ENCODE data around the gene CEP164.

The CEP164 gene

DNA sequence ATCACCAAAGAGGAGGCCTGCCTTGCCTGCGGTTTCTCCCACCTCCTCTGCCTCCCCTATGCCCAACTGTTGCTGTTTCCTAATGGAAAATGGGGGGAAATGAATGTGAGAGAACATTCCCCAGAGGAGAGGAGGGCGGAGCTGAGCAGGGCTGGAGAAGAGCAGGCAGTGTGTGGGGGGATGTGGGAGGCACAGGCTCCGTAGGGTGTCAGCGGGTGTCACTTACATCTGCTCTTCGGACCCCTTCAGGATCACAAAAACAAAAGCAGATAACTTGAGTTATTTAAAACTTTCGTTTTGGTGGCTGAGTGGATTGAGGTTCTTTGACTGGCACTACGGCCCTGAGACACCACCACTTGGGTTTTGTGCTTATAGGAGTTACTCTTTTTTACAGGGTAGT, 93.8 kb downstream of the CEP164 start:
- no peak for DNase-seq (ENCODE audit: low spot score)

DNA sequence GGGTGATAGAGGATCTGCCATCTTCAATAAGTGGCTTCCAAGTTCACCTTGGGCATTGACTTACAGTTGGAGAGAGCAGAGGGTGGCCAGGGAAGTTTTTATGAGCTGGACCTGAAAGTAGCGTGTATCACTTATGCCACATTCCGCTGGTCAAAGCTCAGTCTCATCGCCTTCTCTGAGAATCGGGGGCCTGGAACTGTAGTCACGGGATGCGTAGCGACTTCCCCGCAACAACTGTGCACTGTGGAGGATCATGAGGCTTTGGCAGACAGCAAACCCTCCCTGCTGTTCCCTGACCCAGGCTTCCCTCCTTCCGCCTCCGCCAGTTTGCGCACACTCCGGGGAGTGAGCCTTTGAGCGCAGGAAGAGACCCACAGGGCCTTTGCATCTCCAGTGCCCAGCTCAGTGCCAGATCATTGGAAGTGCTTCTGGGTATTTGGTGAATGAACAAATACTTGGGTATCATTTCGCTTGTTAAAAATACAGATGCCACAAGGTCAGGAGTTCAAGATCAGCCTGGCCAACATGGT, 95.5 kb downstream of the CEP164 start:
- DNase-seq (ENCODE audit: low spot score) = no peak

GRCh38 chr11:117424781-117425180, 97.1 kb downstream of the CEP164 start:
- no peak for DNase-seq (ENCODE audit: low spot score)

GRCh38 chr11:117425679-117426296, 98.1 kb downstream of the CEP164 start:
- DNase-seq (ENCODE audit: low spot score) = no peak

DNA sequence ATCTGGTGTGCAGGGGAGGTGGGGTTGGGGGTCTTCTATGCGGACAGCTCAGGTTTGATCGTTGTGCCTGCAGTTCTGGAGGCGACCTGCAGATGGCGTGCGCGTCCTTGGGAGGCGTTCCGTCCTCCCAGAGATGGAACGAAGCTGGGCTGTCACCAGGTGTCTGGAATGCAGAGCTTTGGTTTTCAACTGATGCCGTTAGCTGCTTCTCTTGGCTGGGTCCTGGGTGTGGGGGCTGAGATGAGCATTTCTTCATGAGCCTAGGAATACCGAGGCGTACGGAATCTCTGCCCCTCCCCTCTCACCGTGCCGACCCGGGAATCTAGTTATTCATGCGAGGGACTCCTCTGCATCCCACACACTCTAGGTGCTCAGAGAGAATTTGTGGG, 98.6 kb downstream of the CEP164 start:
- DNase-seq (ENCODE audit: low spot score) = peak; percentile 88

GRCh38 chr11:117426941-117427340, 99.3 kb downstream of the CEP164 start:
- DNase-seq (ENCODE audit: low spot score) = no peak

- no peak for DNase-seq (ENCODE audit: low spot score)
Observed at GRCh38 chr11:117427356-117427874, 99.8 kb downstream of the CEP164 start.

GRCh38 chr11:117428186-117428855, 100.7 kb downstream of the CEP164 start:
- no peak for DNase-seq (ENCODE audit: low spot score)

DNA sequence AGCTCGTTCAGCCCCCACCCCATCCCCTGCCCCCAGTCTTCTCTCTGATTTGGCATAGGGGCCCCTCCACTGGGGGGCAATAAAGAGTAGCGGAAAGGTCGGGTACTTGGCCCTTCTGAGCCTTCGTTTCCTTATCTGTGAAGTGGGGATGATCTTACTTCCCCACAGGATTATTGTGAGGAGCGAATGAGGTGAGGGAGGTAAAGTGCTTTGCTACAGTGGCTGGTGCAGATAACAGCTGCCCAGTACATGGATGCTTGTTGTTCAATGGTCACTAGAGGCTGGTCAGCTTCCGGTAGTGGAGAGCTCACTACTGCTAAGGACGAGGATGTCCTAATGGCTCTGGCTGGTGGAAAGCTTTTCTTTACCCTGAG, 101.2 kb downstream of the CEP164 start:
- DNase-seq (ENCODE audit: low spot score) = no peak

DNA sequence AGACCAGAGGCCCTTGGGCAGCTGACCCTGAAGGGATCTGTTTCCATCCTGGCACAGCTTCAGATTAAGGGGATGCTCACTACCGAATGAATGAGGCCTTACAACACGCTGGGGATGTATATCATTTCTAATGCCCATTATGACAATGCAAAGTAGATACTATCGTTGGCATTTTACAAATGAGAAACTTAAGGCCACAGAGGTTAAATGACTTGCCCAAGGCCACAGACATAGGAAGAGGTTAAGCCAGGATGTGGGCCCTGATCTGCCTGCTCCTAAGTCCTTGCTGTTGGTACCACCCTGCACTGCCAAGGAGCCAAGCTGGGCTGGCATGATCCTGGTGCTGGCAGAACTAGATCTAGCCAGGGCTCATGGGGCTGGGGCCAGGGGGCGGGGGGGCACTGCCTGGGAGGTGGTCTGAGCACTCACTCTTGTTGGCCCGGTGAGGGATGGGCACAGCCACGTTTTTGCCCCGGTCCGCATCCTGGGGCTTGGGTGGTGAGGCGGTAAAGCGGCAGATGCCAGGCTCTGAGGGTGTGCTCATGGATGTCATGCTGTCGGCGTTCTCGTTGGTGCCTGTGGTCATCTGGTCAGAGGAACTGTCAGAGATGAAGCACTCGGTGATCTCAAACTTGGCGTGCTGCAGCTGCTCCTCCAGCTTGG, 102.8 kb downstream of the CEP164 start:
- DNase-seq (ENCODE audit: low spot score) = no peak

DNA sequence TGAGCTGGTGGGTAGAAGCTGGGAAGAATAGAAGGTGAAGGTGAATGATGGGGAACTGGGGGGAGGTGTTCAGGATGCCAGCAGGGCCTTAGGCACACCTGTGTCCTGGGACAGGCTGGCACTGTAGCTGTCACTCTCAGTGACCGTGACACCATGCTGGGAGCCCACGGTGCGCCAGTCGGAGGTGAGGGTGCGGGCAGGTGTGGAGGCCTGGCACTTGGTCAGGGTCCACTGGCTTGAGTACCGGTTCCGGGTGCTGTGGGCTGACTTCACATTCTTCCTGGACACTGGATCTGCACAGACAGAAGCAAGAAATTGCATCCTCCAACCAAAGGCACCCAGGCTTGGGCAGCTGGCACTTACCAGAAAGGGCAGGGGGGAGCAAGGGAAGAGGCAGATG, 103.8 kb downstream of the CEP164 start:
- no peak for DNase-seq (ENCODE audit: low spot score)

DNA sequence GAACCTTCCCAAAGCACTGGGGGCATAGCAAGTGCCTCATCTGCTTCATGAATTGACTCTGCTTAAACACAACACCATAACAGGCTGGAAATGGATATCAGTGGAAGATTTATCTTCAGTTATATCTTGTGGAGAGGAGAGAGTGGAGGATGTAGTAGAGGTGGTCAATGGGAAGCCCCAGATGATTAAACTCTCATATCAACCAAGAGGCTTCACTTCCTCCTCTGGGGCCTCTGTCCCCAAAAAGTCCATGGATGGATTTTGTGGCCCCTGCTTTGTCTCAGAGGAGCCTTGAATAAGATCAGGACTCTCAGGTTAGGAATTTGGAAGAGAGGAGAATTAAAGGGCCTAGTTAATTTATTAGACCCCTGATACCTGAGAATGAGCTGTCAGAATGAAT, 106.1 kb downstream of the CEP164 start:
- DNase-seq (ENCODE audit: low spot score) = no peak

DNA sequence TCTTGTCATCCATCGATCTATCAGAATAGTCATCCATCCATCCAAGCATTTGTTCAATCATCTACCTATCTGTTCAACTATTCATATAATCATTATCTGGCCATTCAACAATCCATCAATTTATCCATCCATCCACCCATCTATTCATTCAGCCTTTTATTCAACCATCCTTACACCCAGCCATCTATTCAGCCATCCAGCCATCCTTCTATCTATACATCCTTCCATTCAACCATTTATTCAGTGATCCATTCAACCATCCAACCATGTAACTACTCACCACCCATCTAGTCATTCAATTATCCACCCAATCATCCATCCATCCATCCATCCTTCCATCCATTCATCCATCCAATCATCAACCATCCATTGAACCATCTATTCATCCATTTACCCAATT, 106.8 kb downstream of the CEP164 start:
- no peak for DNase-seq (ENCODE audit: low spot score)

DNA sequence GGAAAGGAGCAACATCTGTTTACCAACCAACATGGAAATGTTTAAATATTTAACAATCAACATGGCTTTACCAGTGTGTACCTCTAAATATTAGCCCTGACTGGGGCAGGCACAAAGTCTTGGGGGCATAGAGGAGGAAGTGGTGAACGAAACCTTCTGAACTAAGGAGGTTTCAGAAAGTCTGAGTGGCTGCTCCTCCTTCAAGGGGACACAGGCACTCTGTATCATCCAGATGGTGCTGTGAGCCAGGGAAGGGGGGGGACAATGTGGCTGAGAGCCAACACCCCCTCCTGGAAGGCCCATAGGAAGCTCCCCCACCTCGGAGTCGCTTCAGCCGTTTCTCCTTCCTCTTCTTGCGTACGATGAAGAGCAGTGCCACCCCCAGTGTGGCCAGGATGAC, 107.7 kb downstream of the CEP164 start:
- DNase-seq (ENCODE audit: low spot score) = no peak

DNA sequence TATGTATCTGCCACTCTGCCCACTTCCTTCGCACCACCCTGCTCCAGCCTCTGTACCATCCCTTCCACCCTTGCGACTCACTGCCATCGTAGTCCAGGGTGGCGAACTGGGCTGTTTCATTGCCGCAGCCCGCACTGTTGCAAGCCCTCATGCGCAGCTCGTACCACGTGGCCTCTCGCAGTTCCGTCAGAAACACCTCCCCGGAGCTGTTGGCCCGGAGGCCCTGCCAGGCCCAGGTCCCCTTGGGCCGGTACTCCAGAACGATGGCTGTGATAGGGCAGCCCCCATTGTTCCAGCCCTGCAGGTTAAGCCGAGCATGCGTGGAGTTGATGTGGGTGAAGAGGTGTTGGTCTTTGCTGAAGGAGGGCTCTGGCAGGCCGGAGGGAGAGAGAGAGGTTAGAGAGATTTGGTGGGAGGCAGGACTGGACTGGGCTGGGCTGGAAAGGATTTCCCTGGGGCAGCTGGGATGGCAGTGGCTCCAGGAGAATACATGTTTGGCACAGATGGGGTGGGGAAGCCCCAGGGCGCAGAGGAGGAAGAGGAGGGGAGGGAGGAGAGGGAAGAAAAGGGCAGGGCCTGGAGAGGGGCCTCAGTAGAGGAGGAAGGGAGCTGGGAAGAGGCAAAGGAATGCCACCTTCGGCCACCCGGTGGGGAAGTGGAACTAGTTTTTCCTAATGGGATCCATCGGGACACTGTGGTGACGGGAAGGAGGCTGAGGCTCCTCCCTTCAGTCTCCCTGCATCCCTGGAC, 109.6 kb downstream of the CEP164 start:
- no peak for DNase-seq (ENCODE audit: low spot score)

DNA sequence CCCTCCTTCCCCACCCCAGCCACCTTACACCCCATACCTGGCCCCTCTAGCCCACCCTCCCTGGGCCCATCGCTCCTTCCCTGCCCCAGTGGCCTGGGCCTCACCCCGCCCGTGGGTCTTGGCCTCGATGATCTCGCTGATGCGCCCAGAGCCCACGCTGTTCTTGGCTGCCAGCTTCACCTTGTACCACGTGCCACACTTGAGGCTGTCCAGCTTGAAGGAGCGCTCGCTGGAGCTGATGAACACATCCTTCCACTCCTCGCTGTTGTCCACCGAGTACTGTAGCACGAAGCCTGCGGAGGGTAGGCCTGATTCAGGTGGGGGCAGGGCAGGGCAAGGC, 110.1 kb downstream of the CEP164 start:
- no peak for DNase-seq (ENCODE audit: low spot score)

DNA sequence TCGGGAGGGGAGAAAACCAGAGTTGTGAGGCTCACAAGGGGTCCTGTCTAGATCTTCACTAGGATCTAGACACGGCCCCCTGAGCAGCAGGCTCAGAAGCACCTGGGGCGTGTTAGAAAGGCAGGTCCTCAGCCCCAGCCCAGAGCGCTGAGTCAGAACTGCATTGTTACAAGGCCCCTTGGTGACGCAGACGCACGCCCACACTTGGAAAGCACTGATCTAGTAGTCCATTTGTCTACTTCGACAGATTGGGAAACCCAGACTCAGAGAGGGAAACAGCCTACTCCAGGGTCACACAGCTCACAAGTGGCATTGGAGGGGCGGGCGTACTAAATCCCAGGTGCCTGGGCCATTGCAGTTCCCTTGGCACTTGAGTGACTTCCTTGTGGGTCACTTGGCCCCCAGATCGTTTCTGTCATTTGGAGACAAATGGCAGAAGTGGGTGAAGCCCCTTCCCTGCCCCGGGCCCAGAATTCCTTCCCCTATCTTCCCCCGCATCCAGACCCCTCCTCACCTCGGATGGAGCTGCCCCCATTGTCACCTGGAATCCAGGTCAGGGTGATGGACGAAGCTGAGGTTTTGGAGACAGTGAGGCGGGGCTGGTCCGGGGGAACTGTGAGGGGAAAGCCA, 110.8 kb downstream of the CEP164 start:
- DNase-seq (ENCODE audit: low spot score) = no peak

- no peak for DNase-seq (ENCODE audit: low spot score)
Observed at GRCh38 chr11:117439256-117439655, 111.6 kb downstream of the CEP164 start.

- no peak for DNase-seq (ENCODE audit: low spot score)
Observed at GRCh38 chr11:117440258-117440657, 112.6 kb downstream of the CEP164 start.

DNA sequence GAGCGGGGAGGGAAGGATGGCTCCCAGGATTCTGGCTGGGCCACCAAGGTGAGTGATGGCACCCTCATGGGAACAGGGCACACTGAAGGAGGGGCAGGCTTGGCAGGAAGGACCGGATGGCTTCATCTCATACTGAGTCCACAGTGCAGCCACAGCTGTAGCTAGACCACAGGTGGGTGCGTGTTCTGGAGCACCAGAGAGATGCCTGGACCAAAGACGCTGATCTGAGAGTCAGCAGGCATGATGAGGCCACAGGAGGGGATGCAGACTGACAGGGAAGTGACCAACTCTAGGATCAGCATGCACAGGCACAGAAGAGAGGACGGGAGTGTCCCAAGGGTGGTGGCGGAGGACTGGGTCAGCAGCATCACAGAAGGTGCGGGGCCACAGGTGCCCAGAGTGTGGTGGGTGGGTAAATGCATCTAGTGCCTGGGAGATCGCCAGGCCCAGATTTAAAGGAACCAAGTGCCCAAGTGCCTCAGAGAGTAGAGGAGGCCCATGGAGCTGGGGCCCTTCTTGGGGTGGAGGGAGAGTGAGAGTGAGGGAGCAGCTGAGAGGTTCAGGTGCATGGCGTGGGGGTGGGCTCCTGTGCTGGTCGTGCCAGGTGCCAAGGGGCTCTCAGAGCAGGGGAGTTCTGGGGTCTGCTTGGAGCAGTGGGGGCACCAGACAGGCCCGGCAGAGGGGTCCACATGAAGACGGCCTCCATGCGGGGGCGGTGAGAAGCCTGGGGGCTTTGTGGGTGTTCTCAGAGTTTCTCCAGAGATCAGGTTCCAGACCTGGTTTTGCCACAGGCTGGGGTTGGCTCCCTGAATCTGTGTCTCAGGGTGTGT, 113.7 kb downstream of the CEP164 start:
- DNase-seq (ENCODE audit: low spot score) = no peak
